WTC11 (cell line): ENCODE results near the gene PTPN9. TPM values are rescaled to one million over a fixed set of nuclear protein-coding genes. Genes with fewer than 3 reads are reported as not detected.
A peak's percentile ranks its signal among the peaks of the same experiment; 100 is the strongest.

ENCODE experiments used
- ATAC-seq: fragments of 200-7000 bp; cut with Tn5 transposase; 2 replicates; pipeline ENCODE4 v1.10.0; 2021; ENCODE audit warnings: mild to moderate bottlenecking, moderate library complexity
- CTCF ChIA-PET: fragments of 300-600 bp; sonication (Branson Sonifier 250); formaldehyde crosslinking; loops from one replicate; lab custom pipeline; 2021; ENCODE audit warnings: antibody characterized with exemption; lab: Charles Lee
- POLR2A ChIA-PET: fragments of 350-600 bp; sonication (Branson Sonifier 250); formaldehyde crosslinking; loops from one replicate; lab custom pipeline; 2021; ENCODE audit warnings: antibody characterized with exemption; lab: Charles Lee
- DNase-seq: peaks from one replicate; pipeline ENCODE4 v3.0.0; 2021; ENCODE audit warnings: low spot score
- H3K27ac Mint-ChIP-seq: 2 replicates; pipeline ENCODE4 v1.8.0; 2021; ENCODE audit warnings: mixed read lengths
- H3K27me3 Mint-ChIP-seq: 2 replicates; pipeline ENCODE4 v1.8.0; 2021; ENCODE audit warnings: low read depth, mild to moderate bottlenecking, moderate library complexity, mixed read lengths
- H3K36me3 Mint-ChIP-seq: 2 replicates; pipeline ENCODE4 v1.8.0; 2021; ENCODE audit warnings: mixed read lengths
- H3K4me1 Mint-ChIP-seq: 2 replicates; pipeline ENCODE4 v1.8.0; 2022; ENCODE audit warnings: mixed read lengths
- H3K4me3 Mint-ChIP-seq: 2 replicates; pipeline ENCODE4 v1.8.0; 2021; ENCODE audit warnings: mild to moderate bottlenecking, moderate library complexity, mixed read lengths
- H3K9me3 Mint-ChIP-seq: 2 replicates; pipeline ENCODE4 v1.8.0; 2021; ENCODE audit warnings: mixed read lengths
- CDX4 ChIP-seq: fragments of 250-450 bp; sonication (Bioruptor Pico); IDR thresholded peaks from 2 replicates; pipeline ENCODE4 v1.9.0; 2021; ENCODE audit warnings: moderate library complexity, mild to moderate bottlenecking, inconsistent platforms, borderline replicate concordance
- ELF4 ChIP-seq: sonication (generic); formaldehyde crosslinking; IDR thresholded peaks from 2 replicates; pipeline ENCODE4 v1.8.1; 2022; ENCODE audit warnings: low read depth, mild to moderate bottlenecking, moderate library complexity, missing genetic modification reagents
- EMX1 ChIP-seq: fragments of 250-450 bp; sonication (Bioruptor Pico); IDR thresholded peaks from 2 replicates; pipeline ENCODE4 v1.8.0; 2021; ENCODE audit warnings: mild to moderate bottlenecking
- KAT7 ChIP-seq: sonication (generic); formaldehyde crosslinking; IDR thresholded peaks from 2 replicates; pipeline ENCODE4 v1.8.1; 2023; ENCODE audit warnings: missing genetic modification reagents, mild to moderate bottlenecking, borderline replicate concordance
- MXD4 ChIP-seq: fragments of 250-450 bp; sonication (Bioruptor Pico); IDR thresholded peaks from 2 replicates; pipeline ENCODE4 v1.8.0; 2021; ENCODE audit warnings: mild to moderate bottlenecking, moderate library complexity, borderline replicate concordance
- NR1H2 ChIP-seq: sonication (generic); formaldehyde crosslinking; IDR thresholded peaks from 2 replicates; pipeline ENCODE4 v1.9.0; 2021; ENCODE audit warnings: mild to moderate bottlenecking, moderate library complexity, missing genetic modification reagents
- TP53 ChIP-seq: sonication (generic); formaldehyde crosslinking; IDR thresholded peaks from 2 replicates; pipeline ENCODE4 v1.8.1; 2023; ENCODE audit warnings: mild to moderate bottlenecking, missing genetic modification reagents
- ZNF263 ChIP-seq: sonication (generic); formaldehyde crosslinking; IDR thresholded peaks from 2 replicates; pipeline ENCODE4 v1.8.1; 2022; ENCODE audit warnings: low read depth, mild to moderate bottlenecking, moderate library complexity, missing genetic modification reagents
- ZNF416 ChIP-seq: fragments of 250-450 bp; sonication (Bioruptor Pico); IDR thresholded peaks from 2 replicates; pipeline ENCODE4 v1.9.0; 2021; ENCODE audit warnings: mild to moderate bottlenecking, inconsistent platforms
- total RNA-seq: library from RNA; stranded (reverse); gene quantifications from 3 replicates; pipeline ENCODE4 v1.2.3, GENCODE V29; 2021
- TF ChIP-seq, protein P1 (sequence below): sonication (generic); formaldehyde crosslinking; conservative IDR thresholded peaks from 2 replicates; pipeline ENCODE4 v1.8.1; 2022; ENCODE audit warnings: mild to moderate bottlenecking, missing genetic modification reagents
- TF ChIP-seq, protein P2 (sequence below): fragments of 250-450 bp; sonication (Bioruptor Pico); IDR thresholded peaks from 2 replicates; pipeline ENCODE4 v1.9.0; 2021; ENCODE audit warnings: mild to moderate bottlenecking, borderline replicate concordance
- TF ChIP-seq, protein P3 (sequence below): fragments of 200-600 bp; IDR thresholded peaks from 2 replicates; pipeline ENCODE4 v1.8.0; 2022; ENCODE audit warnings: antibody characterized with exemption
- TF ChIP-seq, protein P4 (sequence below): sonication (generic); formaldehyde crosslinking; IDR thresholded peaks from 2 replicates; pipeline ENCODE4 v1.8.0; 2023; ENCODE audit warnings: missing genetic modification reagents, mild to moderate bottlenecking, borderline replicate concordance

The PTPN9 gene
- total RNA-seq, 1 experiment from 2014 or later: 45.5 TPM

DNA sequence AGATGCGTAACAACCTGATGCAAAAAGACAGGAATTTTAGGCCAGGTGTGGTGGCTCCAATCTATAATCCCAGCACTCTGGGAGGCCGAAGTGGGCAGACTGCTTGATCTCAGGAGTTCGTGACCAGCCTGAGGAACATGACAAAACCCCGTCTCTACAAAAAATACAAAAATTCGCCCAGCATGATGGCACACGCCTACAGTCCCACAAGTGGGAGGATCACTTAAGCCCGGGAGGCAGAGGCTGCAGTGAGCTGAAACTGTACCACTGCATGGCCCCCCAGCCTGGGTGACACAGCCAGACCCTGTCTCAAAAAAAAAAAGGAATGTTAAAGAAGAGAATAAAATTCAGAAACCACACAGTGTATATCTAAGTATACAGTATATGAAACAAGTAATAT, 40.7 kb downstream of the PTPN9 start:
- H3K9me3 Mint-ChIP-seq: no peaks in the 10 kb centered on the region
- ATAC-seq: no peak

GRCh38 chr15:75533945-75534344, 45.2 kb downstream of the PTPN9 start:
- Mint-ChIP-seq H3K9me3 (no peaks in the 10 kb centered on the region), H3K4me1 (peaks cover 29% of the 10 kb centered on the region), H3K36me3 (peaks cover 8% of the 10 kb centered on the region; the same call in 1 of the 2 replicates), H3K4me3 (no peak overlapping the region), H3K27ac (peak overlapping the region; percentile 60; the same call in 1 of the 2 replicates), H3K27me3 (no peaks in the 10 kb centered on the region)
- no peak for DNase-seq
- ChIA-PET POLR2A (no interaction called here), CTCF (no interaction called here)
- TF ChIP-seq TP53 (CRISPR knock-in tag) (no peak), MXD4 (no peak), EMX1 (CRISPR knock-in tag) (no peak), KAT7 (CRISPR knock-in tag) (no peak), ZNF416 (CRISPR knock-in tag) (no peak)
- TF ChIP-seq, protein P1, sequence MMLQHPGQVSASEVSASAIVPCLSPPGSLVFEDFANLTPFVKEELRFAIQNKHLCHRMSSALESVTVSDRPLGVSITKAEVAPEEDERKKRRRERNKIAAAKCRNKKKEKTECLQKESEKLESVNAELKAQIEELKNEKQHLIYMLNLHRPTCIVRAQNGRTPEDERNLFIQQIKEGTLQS: no peak
- ATAC-seq: no peak

More for the DNA sequence above, 40.7 kb downstream of the PTPN9 start:
- POLR2A ChIA-PET: interaction anchor here (1.1 kb wide), 1 partner anchor 87 kb away, joined by 3 read pairs; the partner anchor contains the start of gene SNUPN
- H3K27me3 Mint-ChIP-seq: no peaks in the 10 kb centered on the region
- peak overlapping the region; percentile 67 for H3K27ac Mint-ChIP-seq
- H3K4me3 Mint-ChIP-seq: no peak overlapping the region
- no peak for DNase-seq
- peaks cover 11% of the 10 kb centered on the region for H3K36me3 Mint-ChIP-seq
- TF ChIP-seq NR1H2 (CRISPR knock-in tag): no peak
- TF ChIP-seq, protein P2, sequence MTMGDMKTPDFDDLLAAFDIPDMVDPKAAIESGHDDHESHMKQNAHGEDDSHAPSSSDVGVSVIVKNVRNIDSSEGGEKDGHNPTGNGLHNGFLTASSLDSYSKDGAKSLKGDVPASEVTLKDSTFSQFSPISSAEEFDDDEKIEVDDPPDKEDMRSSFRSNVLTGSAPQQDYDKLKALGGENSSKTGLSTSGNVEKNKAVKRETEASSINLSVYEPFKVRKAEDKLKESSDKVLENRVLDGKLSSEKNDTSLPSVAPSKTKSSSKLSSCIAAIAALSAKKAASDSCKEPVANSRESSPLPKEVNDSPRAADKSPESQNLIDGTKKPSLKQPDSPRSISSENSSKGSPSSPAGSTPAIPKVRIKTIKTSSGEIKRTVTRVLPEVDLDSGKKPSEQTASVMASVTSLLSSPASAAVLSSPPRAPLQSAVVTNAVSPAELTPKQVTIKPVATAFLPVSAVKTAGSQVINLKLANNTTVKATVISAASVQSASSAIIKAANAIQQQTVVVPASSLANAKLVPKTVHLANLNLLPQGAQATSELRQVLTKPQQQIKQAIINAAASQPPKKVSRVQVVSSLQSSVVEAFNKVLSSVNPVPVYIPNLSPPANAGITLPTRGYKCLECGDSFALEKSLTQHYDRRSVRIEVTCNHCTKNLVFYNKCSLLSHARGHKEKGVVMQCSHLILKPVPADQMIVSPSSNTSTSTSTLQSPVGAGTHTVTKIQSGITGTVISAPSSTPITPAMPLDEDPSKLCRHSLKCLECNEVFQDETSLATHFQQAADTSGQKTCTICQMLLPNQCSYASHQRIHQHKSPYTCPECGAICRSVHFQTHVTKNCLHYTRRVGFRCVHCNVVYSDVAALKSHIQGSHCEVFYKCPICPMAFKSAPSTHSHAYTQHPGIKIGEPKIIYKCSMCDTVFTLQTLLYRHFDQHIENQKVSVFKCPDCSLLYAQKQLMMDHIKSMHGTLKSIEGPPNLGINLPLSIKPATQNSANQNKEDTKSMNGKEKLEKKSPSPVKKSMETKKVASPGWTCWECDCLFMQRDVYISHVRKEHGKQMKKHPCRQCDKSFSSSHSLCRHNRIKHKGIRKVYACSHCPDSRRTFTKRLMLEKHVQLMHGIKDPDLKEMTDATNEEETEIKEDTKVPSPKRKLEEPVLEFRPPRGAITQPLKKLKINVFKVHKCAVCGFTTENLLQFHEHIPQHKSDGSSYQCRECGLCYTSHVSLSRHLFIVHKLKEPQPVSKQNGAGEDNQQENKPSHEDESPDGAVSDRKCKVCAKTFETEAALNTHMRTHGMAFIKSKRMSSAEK (CRISPR knock-in tag): no peak
- CTCF ChIA-PET: no interaction called here
- H3K4me1 Mint-ChIP-seq: peaks cover 24% of the 10 kb centered on the region

DNA sequence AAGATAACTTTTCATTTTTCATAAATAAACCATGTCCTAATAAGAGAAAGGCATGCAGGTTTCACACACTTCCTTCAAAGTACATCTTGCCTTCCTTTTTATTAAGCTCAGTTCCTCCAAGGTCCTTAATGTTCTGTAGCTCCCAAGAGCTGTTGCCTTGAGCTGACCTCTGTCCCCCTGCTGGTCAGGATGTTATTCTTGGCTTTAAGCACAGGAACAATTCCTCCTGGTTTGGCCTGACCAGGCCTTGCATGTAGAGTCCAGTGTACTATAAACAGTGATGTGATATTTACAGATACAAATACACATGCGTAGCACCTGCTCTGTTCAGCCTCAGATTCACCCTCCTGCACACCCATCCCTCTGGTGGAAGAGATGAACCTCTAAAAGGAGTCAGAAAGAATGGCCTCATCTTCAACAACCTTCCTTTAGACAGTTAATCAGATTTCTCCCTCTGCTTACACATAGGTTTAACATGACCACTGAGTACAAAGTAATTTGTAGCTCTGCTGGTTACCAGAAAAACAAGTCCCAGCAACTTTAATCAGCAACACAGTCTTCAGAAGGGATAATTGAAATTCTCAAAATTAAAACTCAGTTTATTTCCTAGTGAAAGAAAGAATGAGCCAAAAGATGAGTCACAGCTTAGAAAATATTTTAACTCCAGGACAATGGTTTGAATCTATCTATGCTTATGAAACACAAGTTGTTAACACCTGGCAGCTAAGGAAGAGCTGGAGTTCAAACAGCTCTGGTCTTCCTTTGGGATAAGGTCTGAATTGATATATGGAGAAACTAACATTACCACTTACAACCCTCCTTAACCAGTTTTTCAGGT, 46.5 kb downstream of the PTPN9 start:
- CTCF ChIA-PET: interaction anchor here (0.6 to 2.1 kb wide), 26 partner anchors 8 to 496 kb away, joined by 3 to 15 read pairs (median 5); partner anchors contain the start of genes IMP3, MAN2C1, PTPN9 and SIN3A
- Mint-ChIP-seq H3K9me3 (no peaks in the 10 kb centered on the region), H3K4me3 (no peak overlapping the region), H3K27ac (peak overlapping the region; percentile 84), H3K4me1 (peaks cover 19% of the 10 kb centered on the region), H3K27me3 (no peaks in the 10 kb centered on the region), H3K36me3 (no peaks in the 10 kb centered on the region; the same call in 1 of the 2 replicates)
- ATAC-seq (peak; percentile 87), DNase-seq (peak; percentile 33)
- POLR2A ChIA-PET: interaction anchor here (0.6 to 1.3 kb wide), 3 partner anchors 47 to 93 kb away, joined by 3 to 4 read pairs (median 3); partner anchors contain the start of genes PTPN9 and SNUPN
- no peak for TF ChIP-seq ZNF263 (CRISPR knock-in tag)
- TF ChIP-seq, protein P3, sequence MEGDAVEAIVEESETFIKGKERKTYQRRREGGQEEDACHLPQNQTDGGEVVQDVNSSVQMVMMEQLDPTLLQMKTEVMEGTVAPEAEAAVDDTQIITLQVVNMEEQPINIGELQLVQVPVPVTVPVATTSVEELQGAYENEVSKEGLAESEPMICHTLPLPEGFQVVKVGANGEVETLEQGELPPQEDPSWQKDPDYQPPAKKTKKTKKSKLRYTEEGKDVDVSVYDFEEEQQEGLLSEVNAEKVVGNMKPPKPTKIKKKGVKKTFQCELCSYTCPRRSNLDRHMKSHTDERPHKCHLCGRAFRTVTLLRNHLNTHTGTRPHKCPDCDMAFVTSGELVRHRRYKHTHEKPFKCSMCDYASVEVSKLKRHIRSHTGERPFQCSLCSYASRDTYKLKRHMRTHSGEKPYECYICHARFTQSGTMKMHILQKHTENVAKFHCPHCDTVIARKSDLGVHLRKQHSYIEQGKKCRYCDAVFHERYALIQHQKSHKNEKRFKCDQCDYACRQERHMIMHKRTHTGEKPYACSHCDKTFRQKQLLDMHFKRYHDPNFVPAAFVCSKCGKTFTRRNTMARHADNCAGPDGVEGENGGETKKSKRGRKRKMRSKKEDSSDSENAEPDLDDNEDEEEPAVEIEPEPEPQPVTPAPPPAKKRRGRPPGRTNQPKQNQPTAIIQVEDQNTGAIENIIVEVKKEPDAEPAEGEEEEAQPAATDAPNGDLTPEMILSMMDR: peak; percentile 47; the same call in 1 of the 2 replicates
- no peak for TF ChIP-seq CDX4 (CRISPR knock-in tag)
- TF ChIP-seq ELF4 (CRISPR knock-in tag): no peak
- TF ChIP-seq, protein P4, sequence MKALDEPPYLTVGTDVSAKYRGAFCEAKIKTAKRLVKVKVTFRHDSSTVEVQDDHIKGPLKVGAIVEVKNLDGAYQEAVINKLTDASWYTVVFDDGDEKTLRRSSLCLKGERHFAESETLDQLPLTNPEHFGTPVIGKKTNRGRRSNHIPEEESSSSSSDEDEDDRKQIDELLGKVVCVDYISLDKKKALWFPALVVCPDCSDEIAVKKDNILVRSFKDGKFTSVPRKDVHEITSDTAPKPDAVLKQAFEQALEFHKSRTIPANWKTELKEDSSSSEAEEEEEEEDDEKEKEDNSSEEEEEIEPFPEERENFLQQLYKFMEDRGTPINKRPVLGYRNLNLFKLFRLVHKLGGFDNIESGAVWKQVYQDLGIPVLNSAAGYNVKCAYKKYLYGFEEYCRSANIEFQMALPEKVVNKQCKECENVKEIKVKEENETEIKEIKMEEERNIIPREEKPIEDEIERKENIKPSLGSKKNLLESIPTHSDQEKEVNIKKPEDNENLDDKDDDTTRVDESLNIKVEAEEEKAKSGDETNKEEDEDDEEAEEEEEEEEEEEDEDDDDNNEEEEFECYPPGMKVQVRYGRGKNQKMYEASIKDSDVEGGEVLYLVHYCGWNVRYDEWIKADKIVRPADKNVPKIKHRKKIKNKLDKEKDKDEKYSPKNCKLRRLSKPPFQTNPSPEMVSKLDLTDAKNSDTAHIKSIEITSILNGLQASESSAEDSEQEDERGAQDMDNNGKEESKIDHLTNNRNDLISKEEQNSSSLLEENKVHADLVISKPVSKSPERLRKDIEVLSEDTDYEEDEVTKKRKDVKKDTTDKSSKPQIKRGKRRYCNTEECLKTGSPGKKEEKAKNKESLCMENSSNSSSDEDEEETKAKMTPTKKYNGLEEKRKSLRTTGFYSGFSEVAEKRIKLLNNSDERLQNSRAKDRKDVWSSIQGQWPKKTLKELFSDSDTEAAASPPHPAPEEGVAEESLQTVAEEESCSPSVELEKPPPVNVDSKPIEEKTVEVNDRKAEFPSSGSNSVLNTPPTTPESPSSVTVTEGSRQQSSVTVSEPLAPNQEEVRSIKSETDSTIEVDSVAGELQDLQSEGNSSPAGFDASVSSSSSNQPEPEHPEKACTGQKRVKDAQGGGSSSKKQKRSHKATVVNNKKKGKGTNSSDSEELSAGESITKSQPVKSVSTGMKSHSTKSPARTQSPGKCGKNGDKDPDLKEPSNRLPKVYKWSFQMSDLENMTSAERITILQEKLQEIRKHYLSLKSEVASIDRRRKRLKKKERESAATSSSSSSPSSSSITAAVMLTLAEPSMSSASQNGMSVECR (CRISPR knock-in tag): no peak
